Measurements from ENCODE around the gene TBCD.

DNA sequence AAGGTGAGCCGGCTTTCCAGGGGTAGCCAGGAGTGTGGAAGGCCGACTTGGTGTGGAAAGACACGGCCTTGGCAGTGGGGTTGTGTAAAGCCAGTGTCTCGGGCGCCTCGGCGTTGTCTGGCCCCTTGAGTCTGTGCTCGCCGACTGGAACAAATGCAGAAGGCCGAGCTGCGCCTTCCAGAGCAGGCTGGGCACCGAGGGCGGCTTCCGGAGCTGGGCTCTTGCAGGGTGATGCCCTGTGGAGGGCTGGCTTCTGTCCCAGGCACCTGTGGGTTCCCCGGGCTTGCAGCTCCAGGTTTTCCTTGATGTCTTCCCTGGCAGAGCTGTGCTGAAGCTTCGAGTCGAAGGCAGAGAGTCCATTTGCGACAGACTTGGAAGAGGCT lies 79.9 kb downstream of the TBCD start:
- TF ChIP-seq, protein P1, sequence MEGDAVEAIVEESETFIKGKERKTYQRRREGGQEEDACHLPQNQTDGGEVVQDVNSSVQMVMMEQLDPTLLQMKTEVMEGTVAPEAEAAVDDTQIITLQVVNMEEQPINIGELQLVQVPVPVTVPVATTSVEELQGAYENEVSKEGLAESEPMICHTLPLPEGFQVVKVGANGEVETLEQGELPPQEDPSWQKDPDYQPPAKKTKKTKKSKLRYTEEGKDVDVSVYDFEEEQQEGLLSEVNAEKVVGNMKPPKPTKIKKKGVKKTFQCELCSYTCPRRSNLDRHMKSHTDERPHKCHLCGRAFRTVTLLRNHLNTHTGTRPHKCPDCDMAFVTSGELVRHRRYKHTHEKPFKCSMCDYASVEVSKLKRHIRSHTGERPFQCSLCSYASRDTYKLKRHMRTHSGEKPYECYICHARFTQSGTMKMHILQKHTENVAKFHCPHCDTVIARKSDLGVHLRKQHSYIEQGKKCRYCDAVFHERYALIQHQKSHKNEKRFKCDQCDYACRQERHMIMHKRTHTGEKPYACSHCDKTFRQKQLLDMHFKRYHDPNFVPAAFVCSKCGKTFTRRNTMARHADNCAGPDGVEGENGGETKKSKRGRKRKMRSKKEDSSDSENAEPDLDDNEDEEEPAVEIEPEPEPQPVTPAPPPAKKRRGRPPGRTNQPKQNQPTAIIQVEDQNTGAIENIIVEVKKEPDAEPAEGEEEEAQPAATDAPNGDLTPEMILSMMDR (IDR thresholded peaks at IDR 0.05; ENCODE audit: low read depth, low read length) = no peak
- TF ChIP-seq POLR2A (IDR thresholded peaks at IDR 0.05; ENCODE audit: extremely low read depth, insufficient read length) = no peak

Data from NB4 (cell line).